B cell (primary cell): ENCODE results near the gene C1orf185.

Experiments
- EZH2 ChIP-seq: IDR thresholded peaks from 2 replicates; pipeline ENCODE4 v1.6.1; 2012; ENCODE audit warnings: borderline replicate concordance, low read depth, mild to moderate bottlenecking, moderate library complexity, low read length; ENCODE audit not compliant: insufficient read depth, poor library complexity, severe bottlenecking
- TF ChIP-seq, protein P1 (sequence below): fragments of 200-600 bp; IDR thresholded peaks from one replicate; pipeline ENCODE4 v1.8.0; 2022; ENCODE audit warnings: antibody characterized with exemption, mild to moderate bottlenecking

DNA sequence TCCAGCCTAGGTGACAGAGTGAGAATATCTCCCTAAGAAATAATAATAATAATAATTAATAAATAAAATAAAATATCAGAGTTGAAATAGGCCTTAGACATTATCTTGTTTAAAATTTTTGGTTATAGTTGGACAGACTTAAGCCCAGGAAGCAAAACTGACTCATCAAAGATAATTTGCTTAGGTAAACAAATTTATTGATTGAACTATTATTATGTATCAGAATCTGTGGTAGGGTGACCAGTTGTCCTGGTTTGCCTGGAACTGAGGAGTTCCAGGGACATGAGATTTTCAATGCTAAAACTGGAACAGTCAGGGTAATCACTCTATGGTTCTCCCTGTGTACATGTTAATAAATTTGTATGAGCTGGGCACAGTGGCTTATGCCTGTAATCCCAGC lies 86.2 kb downstream of the C1orf185 start:
- TF ChIP-seq, protein P1, sequence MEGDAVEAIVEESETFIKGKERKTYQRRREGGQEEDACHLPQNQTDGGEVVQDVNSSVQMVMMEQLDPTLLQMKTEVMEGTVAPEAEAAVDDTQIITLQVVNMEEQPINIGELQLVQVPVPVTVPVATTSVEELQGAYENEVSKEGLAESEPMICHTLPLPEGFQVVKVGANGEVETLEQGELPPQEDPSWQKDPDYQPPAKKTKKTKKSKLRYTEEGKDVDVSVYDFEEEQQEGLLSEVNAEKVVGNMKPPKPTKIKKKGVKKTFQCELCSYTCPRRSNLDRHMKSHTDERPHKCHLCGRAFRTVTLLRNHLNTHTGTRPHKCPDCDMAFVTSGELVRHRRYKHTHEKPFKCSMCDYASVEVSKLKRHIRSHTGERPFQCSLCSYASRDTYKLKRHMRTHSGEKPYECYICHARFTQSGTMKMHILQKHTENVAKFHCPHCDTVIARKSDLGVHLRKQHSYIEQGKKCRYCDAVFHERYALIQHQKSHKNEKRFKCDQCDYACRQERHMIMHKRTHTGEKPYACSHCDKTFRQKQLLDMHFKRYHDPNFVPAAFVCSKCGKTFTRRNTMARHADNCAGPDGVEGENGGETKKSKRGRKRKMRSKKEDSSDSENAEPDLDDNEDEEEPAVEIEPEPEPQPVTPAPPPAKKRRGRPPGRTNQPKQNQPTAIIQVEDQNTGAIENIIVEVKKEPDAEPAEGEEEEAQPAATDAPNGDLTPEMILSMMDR, result no peak
- no peak for TF ChIP-seq EZH2
